AG04449 (cell line): ENCODE data around the gene ISG20L2.

ENCODE experiments used
- CTCF ChIA-PET: fragments of 350-600 bp; formaldehyde crosslinking; extraction: SDS; loops from one replicate; lab custom pipeline; 2021; ENCODE audit warnings: antibody characterized with exemption; lab: Yijun Ruan, JAX
- POLR2A ChIA-PET: fragments of 400-600, 350-600 bp; formaldehyde crosslinking; extraction: SDS; loops from one replicate; lab custom pipeline; 2020; ENCODE audit warnings: antibody characterized with exemption, inconsistent platforms; lab: Yijun Ruan, JAX
- DNase-seq: peaks from one replicate; pipeline ENCODE4 v3.0.0-alpha.2; 2010; ENCODE audit warnings: low read depth, low spot score
- H3K4me3 ChIP-seq: 2 replicates; pipeline ENCODE4 v1.5.1; 2011; ENCODE audit warnings: low read depth, mild to moderate bottlenecking, control low read depth, low read length
- CTCF ChIP-seq: IDR thresholded peaks from one replicate; pipeline ENCODE4 v1.5.1; 2011; ENCODE audit warnings: mild to moderate bottlenecking, moderate library complexity, low read length, control low read depth, inconsistent platforms; ENCODE audit not compliant: insufficient read depth; ENCODE audit errors: missing control alignments

Gene ISG20L2

DNA sequence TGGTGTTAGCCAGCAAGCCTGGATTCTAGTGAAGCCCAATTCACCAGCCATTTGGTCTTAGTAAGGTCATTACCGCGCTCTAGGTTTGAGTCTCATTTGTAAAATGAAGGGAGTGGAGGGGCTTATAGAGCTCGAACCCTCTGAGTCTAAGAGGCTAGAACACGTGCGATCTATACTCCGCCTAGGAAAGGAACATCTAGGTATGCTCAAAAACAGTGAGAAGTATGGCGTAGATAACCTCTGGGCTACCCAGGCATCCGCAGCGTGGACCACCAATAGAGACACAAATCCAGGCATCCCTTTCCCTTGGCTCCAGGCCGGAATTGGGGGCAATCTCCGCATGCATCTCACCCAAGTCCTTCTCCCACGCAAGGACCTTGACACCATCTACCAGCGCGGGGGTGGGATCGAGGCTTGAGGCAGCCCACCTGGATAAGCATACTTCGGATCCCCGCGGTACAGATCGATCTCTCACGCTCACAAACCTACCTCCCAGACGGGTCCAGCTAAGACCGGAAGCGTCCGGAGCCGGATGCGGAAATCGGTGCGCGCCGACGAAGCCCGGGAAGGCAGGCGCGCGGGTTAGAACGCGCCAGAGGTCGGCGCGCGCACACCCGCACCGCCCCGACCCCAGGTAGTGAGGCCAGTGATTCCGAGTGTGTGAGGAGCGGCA lies 504 bp downstream of the ISG20L2 start, which contains the start of gene METTL25B:
Gene METTL25B (plus strand): TSS at position 544 of the 673 bp plus-strand sequence. CDS start 636 bp downstream, outside the sequence.
- no peak for DNase-seq
- H3K4me3 ChIP-seq: peak within 1 kb of the TSS; percentile 99
- ChIA-PET CTCF (interaction anchor here (1.0 to 41.3 kb wide), 23 partner anchors 8 to 199 kb away, joined by 3 to 2951 read pairs (median 17); partner anchors contain the start of genes CRABP2, HDGF, INSRR and LRRC71), POLR2A (interaction anchor here (0.6 to 2.3 kb wide), 13 partner anchors 13 to 200 kb away, joined by 3 to 18 read pairs (median 4); partner anchors contain the start of genes HDGF, MRPL24, NTRK1 and PRCC)
- TF ChIP-seq CTCF: no peak

- CTCF ChIA-PET: interaction anchor here (1.0 to 41.3 kb wide), 32 partner anchors 8 to 200 kb away, joined by 3 to 2951 read pairs (median 14); partner anchors contain the start of genes CRABP2, HDGF, INSRR and LRRC71
- TF ChIP-seq CTCF: no peak
- peak overlapping the region; percentile 99 for H3K4me3 ChIP-seq
- DNase-seq: no peak
- POLR2A ChIA-PET: interaction anchor here (0.9 to 2.6 kb wide), 8 partner anchors 20 to 200 kb away, joined by 3 to 19 read pairs (median 6); partner anchors contain the start of genes HDGF, NTRK1 and PRCC
Measured at GRCh38 chr1:156727492-156727891, 1.1 kb downstream of the ISG20L2 start.

- ChIA-PET CTCF (interaction anchor here (0.7 to 41.3 kb wide), 54 partner anchors 8 to 280 kb away, joined by 3 to 2951 read pairs (median 6); partner anchors contain the start of genes CRABP2, HAPLN2, HDGF and INSRR), POLR2A (interaction anchor here (1.0 to 2.6 kb wide), 5 partner anchors 9 to 37 kb away, joined by 3 to 19 read pairs (median 5); partner anchors contain the start of genes CRABP2 and HDGF)
- TF ChIP-seq CTCF: peak; percentile 76
- DNase-seq: no peak
- H3K4me3 ChIP-seq: peak overlapping the region; percentile 99
Measured at GRCh38 chr1:156726549-156727226, 1.9 kb downstream of the ISG20L2 start.

DNA sequence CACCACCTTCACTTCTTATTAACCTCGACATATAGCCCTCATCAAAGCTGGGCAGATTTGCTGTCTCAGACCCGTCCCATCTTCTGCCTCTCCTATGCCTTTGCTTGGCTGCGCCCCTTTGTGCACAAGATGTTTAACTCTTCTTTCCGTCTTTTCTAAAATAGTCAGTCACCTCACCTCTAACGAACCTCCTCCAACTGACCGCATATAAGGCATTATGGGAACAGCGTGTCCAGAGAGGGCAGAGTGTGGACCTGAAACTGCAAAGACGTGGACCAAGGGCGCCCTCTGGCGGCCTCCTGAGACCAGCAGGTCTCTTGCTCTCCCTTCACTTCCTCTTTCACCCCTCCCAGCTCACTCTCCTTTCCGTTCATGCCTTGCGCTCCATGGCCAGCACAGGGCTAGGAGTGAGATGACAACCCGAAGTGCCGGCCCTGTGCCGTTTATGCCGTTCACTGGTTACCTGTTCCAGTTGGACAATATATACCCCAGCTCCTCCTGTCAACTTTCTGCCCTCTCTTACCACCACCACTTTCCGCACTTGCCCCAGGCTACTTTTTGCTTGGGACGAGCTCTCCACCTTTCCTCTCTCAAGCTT lies 2.8 kb downstream of the ISG20L2 start:
- peak; percentile 94 for TF ChIP-seq CTCF
- POLR2A ChIA-PET: interaction anchor here (0.6 to 2.6 kb wide), 7 partner anchors 8 to 53 kb away, joined by 3 to 19 read pairs (median 4); partner anchors contain the start of gene CRABP2

DNA sequence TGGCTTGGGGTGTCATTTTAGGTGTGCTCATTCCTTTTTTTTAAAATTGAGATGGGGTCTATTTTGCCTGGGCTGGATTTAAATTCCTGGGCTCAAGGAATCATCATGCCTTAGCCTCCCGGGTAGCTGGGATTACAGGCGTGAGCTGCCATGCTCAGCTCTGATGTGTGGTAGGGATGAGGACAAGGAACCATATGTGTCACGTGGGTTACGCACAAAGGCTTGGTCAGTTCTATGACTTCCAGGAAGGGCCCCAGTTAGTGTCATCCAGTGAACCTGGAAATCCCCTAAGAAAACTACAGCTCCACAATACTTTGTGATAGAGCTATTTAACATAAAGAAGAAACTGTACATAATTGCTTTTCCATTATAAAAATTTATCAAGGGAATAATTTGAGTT lies 7.0 kb downstream of the ISG20L2 start:
- ChIA-PET POLR2A (no interaction called here), CTCF (interaction anchor here (1.0 to 41.3 kb wide), 7 partner anchors 10 to 168 kb away, joined by 3 to 2951 read pairs (median 4); partner anchors contain the start of genes CRABP2 and NES)
- DNase-seq: no peak
- no peak for TF ChIP-seq CTCF
- no peak overlapping the region for H3K4me3 ChIP-seq

More for the DNA sequence above, 2.8 kb downstream of the ISG20L2 start:
- peak overlapping the region; percentile 99 for H3K4me3 ChIP-seq
- CTCF ChIA-PET: interaction anchor here (0.6 to 41.3 kb wide), 56 partner anchors 8 to 279 kb away, joined by 3 to 2951 read pairs (median 6); partner anchors contain the start of genes CRABP2, HAPLN2, HDGF and INSRR
- DNase-seq: peak; percentile 34
